HG02981 (cell line): ENCODE data around the gene PRRC2A.
A peak's percentile ranks its signal among the peaks of the same experiment; 100 is the strongest.

Experiments
- ATAC-seq: cut with Tn5 transposase; IDR thresholded peaks from one replicate; pipeline ENCODE4 v1.9.1; 2021; ENCODE audit warnings: mild to moderate bottlenecking, moderate library complexity; ENCODE audit not compliant: unreplicated experiment

Gene PRRC2A

GRCh38 chr6:31643818-31644454 lies 23.4 kb downstream of the PRRC2A start:
- no peak for ATAC-seq

- ATAC-seq: no peak
Measured at GRCh38 chr6:31645325-31645724, 24.8 kb downstream of the PRRC2A start.

- peak; percentile 17 for ATAC-seq
Measured at GRCh38 chr6:31651602-31652191, 31.2 kb downstream of the PRRC2A start.

GRCh38 chr6:31652925-31653724 lies 32.6 kb downstream of the PRRC2A start:
- peak; percentile 51 for ATAC-seq

- ATAC-seq: no peak
Measured at GRCh38 chr6:31654574-31655348, 34.2 kb downstream of the PRRC2A start.

GRCh38 chr6:31655349-31656237 lies 35.1 kb downstream of the PRRC2A start, which contains the start of gene APOM:
APOM (plus strand) TSS chr6:31655894; CDS start chr6:31655967, 73 bp downstream.
- no peak for ATAC-seq

GRCh38 chr6:31657406-31658157 lies 37.1 kb downstream of the PRRC2A start:
- ATAC-seq: no peak

GRCh38 chr6:31658158-31658688 lies 37.7 kb downstream of the PRRC2A start:
- no peak for ATAC-seq

- no peak for ATAC-seq
Measured at GRCh38 chr6:31658983-31659648, 38.6 kb downstream of the PRRC2A start.

- no peak for ATAC-seq
Measured at GRCh38 chr6:31659649-31660380, 39.3 kb downstream of the PRRC2A start.

GRCh38 chr6:31660381-31661261 lies 40.1 kb downstream of the PRRC2A start, which contains the start of gene C6orf47:
C6orf47 (minus strand) TSS chr6:31660778; CDS start chr6:31659947, 831 bp downstream.
- no peak for ATAC-seq

- ATAC-seq: no peak
Measured at GRCh38 chr6:31661262-31662123, 41.0 kb downstream of the PRRC2A start.

GRCh38 chr6:31662124-31662723 lies 41.7 kb downstream of the PRRC2A start:
- ATAC-seq: no peak

- no peak for ATAC-seq
Measured at GRCh38 chr6:31663126-31663960, 42.8 kb downstream of the PRRC2A start.
